ENCODE measurements around the gene MTG1.
"Not testable (repeated sequence)": the region's sequence is repeated elsewhere in the genome, so short reads cannot be mapped to it uniquely, and the experiment has no call there.

The MTG1 gene

DNA sequence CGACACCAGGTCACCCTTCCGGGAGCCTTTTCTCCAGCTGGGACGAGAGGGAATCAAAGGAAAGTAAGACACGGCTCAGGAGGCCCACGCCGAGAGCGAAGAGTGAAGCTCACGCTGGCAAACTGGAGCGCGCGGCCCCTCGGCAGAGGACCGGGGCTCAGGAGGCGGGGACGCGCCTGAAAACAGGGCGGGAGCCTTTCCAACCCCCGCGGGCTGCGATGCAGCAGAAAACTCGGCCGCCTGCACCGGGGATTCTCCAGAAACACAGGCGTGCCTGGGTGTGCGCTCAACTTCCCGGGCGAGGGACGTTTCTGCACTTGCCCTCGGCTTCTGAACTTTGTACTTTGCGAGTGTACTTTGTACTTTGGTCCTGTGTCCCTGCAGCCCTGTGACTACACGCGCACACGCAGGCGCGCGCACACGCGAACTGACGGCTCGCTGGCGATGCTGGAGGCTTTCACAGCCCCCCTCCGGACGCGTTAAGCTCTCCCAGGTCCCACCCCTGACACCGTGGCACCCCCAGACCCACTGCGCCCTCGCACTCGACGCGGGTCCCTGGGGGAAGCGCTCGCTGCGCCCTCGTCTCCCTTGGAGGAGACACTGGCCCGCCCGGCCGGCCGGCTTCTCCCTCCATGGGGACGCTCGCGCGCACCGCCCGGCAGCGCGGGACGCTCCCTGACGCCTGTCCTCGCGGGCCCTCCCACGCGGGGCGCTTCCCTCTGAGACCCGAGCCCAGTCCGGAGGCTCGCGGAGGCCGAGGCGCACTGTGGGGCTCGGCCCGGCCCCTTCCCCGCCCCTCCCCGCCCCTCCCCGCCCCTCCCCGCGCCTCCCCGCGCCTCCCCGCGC, 15.5 kb upstream of the MTG1 start:
- DNase-seq (ENCODE audit: low read depth in 2 of 2), result no peak

DNA sequence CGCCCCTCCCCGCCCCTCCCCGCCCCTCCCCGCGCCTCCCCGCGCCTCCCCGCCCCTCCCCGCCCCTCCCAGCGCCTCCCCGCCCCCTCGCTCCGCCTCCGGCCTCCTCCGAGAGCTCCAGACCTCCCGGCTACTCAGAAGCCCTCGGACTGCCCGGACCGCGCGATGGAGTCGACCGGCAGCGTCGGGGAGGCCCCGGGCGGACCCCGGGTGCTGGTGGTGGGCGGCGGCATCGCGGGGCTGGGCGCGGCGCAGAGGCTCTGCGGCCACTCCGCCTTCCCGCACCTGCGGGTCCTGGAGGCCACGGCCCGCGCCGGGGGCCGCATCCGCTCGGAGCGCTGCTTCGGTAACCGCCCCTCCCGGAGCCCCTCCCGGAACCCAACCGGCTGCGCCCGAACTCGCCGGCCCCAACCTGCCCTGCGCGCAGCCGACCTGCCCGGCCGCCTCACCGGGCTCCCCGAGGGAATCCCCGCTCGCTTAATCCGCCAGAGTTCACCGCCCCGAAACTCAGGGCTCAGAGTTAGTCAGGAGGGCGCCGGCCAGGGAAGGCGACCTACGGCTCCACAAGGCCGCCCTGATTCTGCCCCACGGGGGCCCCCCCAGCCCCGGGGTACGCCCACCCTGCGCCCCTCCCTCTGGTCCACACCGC, 14.7 kb upstream of the MTG1 start, which contains the start of gene PAOX:
Gene PAOX, plus strand, starts transcription at position 111 of the 649 bp plus-strand sequence. Its CDS starts 55 bp downstream, at position 166.
- DNase-seq (ENCODE audit: low read depth in 2 of 2), result no peak

DNA sequence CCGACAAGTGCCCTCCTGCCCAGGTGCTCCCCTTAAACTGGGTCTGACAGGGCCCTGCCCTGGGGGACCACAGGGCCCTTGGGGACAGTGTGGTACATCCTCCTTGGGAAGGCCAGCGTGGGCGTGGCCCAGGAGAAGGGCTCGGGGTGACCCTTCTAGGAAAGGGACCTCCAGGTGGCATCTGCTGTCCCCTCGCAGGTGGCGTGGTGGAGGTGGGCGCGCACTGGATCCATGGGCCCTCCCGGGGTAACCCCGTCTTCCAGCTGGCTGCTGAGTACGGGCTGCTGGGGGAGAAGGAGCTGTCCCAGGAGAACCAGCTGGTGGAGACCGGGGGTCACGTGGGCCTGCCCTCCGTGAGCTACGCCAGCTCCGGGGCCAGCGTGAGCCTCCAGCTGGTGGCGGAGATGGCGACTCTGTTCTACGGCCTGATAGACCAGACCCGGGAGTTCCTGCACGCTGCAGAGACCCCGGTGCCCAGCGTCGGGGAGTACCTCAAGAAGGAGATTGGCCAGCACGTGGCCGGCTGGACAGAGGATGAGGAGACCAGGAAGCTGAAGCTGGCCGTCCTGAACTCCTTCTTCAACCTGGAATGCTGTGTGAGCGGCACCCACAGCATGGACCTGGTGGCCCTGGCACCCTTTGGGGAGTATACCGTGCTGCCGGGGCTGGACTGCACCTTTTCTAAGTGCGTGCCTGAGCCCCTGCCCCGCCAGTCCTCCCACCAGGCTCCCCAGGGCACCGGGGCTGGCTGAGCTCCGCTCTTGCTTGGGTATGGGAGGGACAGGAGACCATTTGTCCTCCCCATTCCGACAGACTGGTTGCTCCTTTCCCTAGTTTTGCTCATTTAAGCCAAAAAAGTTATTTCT, 13.9 kb upstream of the MTG1 start:
- DNase-seq (ENCODE audit: low read depth in 2 of 2), result no peak

DNA sequence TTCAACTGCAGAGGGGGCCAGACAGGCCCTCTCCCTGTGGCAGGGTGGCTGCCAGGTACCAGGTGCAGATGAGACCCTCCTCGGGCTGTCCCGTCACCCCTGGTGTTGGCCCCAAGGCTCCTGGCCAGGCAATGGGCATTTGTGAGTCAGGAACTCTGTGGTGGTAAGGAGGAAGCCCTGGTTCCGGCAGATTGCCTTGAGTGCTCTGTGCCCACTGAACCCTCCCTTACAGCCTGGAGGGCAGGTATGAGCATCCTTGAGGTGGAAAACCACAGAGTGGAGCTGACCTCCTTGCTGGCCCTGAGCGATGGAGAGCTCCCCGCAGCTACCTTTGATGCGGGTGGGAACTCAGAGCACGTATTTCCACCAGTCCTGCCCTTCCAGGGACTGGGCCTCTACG, 12.9 kb upstream of the MTG1 start:
- DNase-seq (ENCODE audit: low read depth in 2 of 2), result no peak

DNA sequence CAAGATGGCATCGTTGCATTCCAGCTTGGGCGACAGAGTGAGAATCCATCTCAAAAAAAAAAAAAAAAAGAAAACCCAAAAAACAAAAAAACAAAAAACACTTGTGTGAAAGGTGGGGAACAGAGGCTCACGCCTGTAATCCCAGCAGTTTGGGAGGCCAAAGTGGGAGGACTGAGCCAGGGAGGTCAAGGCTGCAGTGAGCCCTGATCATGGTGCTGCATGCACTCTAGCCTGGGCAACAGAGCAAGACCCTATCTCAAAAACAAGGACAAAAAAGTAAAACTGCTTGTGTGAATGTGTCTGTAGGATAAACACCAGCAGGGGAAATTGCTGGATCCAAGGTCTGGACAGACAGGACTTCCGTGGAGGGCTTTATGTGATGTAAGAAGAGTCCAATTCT, 10.4 kb upstream of the MTG1 start:
- no peak for DNase-seq (ENCODE audit: low read depth in 2 of 2)

DNA sequence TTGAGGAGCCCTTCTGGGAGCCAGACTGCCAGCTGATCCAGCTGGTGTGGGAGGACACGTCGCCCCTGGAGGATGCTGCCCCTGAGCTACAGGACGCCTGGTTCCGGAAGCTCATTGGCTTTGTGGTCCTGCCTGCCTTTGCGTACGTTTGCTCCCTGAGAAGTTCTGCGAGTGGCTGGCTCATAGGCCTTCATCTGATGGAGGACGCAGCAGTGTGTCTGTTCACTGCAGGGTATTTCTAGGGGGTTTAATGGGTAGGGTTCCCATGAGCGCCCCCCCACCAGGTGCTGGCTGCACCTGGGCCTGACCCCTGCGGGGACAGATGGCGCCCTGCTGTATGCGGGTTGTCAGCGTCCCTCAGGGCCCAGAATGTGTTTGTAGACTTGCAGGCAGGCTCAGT, 9.9 kb upstream of the MTG1 start:
- DNase-seq (ENCODE audit: low read depth in 2 of 2), result no peak

DNA sequence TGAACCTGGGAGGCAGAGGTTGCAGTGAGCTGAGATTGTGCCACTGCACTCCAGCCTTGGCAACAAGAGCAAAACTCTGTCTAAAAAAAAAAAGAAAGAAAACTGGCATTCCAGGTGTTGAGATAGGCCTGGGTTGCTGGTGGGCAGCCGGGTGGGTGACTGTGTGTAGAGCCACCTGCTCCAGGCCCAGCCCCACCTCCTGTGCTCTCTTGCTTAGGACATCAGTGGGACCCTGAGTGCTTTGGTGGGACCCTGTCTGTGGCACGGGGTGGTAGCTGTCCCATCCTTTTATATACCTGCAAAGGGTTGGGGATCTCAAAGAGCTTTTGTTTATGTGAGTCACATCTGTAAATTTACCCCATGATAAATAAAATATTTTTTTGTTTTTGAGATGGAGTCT, 8.7 kb upstream of the MTG1 start:
- no peak for DNase-seq (ENCODE audit: low read depth in 2 of 2)

DNA sequence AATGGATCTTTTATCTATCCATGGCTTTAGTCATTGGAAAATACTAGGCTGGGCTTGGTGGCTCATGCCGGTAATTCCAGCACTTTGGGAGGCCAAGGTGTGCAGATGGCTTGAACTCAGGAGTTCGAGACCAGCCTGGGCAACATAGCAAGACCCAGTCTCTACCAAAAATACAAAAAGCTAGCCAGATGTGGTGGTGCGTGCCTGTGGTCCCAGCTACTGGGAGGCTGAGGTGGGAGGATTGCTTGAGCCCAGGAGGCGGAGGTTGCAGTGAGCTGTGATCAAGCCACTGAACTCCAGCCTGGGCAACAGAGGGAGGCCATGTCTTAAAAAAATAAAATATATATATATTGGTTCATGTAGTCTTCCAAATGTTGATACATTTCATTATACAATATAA, 7.0 kb upstream of the MTG1 start:
- not testable (repeated sequence) for DNase-seq (ENCODE audit: low read depth in 2 of 2)

DNA sequence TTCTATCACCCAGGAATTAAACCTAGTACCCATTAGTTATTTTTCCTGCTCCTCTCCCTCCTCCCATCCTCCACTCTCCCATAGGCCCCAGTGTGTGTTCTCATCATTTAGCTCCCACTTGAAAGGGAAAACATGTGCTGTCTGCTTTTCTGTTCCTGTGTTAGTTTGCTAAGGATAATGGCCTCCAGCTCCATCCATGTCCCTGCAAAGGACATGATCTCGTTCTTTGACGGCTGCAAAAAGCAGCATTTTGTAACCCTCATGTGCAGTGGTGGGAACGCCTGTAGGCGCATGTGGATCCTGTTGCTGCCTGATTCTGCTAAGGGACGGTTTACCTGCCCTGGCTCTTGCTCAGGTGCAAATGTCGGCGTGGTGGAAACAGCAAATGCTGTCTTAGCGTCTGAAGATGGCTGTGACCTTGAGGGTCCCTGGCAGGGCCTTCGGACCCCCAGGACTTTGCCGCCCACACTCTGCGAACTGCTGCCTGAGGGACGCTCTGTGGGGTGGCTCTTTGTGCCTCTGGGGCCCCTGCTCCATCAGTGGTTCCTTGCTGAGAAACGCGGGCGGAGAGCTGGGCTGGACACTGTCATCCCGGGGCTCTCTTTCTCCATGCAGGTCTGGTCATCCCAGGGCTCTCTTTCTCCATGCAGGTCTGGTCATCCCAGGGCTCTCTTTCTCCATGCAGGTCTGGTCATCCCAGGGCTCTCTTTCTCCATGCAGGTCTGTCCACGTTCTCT, 5.6 kb upstream of the MTG1 start:
- no peak for DNase-seq (ENCODE audit: low read depth in 2 of 2)

DNA sequence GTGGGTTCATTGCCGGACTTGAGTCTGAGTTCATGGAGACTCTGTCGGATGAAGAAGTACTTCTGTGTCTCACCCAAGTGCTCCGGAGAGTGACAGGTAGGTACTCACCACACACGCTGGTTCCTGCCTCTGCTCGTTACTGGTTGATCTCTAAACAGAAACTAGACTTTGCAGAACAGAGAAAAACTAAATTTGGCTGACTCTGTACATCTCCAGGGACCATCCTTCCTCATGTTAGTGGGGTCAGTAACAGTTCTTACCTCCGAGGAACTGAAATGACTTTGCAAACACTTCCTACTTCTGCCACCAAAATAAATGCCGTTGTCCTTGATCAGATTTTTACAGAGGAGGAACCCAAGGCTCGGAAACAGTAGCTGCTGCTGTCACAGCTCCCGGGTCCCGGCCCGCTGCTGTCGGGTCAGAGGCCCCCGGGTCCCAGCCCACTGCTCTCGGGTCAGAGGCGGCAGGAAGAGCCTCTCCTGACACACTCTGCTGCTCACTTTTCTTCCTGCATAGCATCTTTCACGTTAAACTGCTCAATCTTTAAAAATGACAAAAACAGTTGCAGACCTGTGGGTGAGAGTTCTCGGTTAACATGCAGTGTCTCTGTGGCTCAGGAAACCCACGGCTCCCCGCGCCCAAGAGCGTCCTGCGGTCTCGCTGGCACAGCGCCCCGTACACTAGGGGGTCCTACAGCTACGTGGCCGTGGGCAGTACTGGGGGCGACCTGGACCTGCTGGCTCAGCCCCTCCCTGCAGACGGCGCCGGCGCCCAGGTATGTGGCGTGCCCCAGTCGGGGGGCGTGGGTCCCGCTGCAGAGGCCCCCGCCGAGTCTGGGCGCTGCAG, 4.8 kb upstream of the MTG1 start:
- DNase-seq (ENCODE audit: low read depth in 2 of 2), result no peak

DNA sequence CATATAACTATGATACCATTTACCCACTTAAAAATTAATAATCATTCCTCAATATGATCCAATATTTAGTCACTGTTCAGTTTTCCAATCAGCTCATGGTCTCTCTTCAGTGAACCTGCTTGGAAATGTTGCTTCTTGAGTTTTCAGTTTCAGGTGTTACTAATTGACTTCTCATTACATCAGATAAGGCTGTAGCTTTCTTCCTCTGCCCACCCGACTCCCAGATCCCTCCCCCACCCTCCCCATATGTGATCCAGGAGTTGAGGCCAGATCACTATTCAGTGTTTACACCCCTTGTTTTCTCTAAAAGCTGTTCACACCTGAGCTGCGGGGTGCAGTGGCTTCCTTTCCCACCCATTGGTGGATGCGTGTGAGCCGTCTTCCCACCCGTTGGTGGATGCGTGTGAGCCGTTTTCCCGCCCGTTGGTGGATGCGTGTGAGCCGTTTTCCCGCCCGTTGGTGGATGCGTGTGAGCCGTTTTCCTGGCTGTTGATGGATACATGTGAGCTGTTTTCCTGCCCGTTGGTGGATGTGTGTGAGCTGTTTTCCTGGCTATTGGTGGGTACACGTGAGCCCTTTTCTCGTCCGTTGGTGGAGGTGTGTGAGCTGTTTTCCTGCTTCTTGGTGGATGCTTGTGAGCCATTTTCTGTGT, 3.2 kb upstream of the MTG1 start:
- no peak for DNase-seq (ENCODE audit: low read depth in 2 of 2)

DNA sequence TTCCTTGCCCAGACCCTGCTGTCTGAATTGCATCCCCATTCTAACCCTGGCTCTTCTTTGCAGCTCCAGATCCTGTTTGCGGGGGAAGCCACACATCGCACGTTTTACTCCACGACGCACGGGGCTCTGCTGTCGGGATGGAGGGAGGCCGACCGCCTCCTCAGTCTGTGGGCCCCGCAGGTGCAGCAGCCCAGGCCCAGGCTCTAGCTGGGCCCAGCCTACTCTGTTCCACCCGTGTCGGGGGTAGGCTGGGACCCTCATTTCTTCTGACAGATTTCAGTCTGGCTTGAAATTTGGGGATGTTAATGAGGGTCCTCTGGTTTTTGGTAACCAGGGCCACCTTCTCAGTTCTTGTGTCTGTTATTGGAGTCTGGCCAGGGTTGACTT, 2.7 kb upstream of the MTG1 start:
- DNase-seq (ENCODE audit: low read depth in 2 of 2), result no peak

DNA sequence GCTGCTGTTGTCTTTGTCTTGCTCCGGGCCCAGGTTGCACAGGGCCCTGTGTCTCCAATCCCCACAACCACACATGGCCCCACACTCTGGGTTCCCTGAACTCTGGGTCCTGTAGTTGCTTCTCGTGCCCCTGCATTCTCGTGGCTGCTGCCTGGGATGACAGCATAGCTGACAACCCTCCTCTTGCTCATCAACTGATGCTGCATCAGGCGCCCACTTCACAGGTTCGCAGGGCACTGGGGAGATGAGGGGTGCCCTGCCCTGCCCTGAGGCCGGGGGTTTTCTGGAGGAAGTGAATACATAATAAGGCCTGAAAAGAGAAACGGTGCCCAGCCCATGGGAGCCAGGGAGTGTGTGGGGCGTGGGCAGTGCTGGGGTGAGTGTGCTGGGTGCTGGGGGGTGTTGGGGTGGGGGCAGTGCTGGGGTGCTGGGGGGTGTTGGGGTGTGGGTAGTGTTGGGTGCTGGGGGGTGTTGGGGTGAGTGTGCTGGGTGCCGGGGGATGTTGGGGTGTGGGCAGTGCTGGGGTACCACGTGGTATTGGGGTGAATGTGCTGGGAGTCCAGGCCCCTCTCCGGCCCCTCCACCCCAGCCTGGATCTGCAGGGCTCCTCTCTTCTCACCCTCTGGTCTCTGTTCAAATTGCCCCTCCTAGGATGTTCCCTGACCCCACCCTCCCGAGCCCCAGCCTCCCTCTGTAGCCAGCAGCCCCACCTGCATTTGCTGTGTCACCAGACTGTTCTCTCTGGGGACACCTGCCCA, 2.0 kb upstream of the MTG1 start:
- no peak for DNase-seq (ENCODE audit: low read depth in 2 of 2)

DNA sequence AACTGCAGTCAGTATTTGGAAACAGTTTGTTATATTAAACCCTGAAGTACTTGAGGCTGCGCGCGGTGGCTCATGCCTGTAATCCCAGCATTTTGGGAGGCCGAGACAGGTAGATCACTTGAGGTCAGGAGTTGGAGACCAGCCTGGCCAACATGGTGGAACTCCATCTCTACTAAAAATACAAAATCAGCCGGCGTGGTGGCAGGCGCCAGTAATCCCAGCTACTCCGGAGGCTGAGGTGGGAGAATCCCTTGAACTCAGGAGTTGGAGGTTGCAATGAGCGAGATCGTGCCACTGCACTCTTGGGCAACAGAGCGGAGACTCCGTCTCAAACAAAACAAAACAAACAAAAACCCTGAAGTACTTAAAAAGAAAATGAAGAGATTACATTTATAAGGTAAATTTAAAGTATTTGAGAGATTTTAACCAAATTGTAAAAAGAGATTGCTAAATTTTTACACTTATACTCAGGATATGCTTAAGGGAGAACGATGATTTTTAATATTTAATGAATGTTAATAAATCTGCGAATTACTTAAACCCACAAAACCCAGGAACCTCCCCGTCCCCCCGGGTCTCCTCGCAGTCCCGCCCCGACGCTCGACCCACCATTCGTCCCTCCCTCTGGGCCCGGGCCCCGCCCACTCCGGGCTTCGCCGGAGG, 425 bp upstream of the MTG1 start:
- DNase-seq (ENCODE audit: low read depth in 2 of 2), result peak in 1 of 2 donors; percentile 92

DNA sequence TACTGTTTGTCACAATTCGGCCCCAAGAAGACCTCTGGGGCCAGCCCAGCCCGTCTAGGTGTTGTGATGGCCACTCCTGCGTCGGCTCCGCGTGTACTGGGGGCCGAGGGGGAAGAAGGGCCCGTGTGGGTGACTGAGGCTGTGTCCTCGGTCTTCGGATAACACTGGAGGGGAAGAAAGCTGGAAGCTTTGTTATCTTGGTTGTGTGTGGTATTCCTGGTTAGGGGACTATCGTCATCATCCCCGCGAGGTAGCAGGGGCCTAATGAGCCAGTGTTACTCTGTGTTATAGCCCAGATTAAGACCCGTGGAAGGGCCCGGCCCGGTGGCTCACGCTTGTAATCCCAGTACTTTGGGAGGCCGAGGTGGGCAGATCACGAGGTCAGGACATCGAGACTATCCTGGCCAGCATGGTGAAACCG, 854 bp downstream of the MTG1 start:
- no peak for DNase-seq (ENCODE audit: low read depth in 2 of 2)

DNA sequence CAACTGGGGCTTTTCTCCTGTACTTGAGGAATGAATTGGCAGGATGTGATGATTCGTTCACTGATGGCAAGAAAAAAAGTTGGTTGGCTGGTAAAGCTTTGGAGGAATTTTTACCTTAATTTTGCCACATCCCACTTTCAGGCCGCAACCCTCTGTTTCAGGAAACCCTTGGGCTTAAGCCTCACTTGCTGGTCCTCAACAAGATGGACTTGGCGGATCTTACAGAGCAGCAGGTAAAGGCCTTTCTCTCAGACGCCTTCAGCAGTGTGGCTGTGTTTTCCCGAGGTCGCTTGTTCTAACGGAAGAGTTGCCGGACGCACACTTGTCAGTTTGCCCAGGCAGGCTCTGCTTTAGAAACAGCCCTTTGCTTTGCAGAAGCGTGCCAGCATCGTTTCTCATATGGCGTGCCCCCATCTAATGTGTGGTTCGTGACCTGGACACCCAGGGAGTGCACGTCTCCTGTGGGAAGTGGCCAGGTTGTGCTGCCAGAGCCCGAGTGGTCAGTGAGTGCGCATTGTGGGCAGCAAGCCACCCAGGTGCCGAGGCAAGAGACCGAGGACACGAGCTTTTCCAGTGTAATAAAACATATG, 2.2 kb downstream of the MTG1 start:
- DNase-seq (ENCODE audit: low read depth in 2 of 2), result no peak

DNA sequence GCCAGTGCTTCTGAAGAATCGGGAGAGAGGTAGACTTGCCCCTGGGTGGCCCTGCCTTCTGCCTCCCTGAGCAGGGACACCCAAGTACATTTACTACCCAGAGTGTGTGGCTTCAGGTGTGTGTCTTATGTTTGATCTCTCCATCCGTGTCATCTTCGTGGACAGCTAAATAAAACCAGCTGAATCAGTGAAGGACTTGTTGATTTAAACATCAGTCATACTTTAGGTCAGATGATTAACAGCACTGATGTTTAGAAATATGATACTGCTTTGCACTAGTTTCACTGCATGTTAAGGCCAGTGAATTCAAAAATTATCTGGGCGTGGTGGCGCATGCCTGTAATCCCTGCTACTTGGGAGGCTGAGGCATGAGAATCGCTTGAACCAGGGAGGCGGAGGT, 4.0 kb downstream of the MTG1 start:
- no peak for DNase-seq (ENCODE audit: low read depth in 2 of 2)

DNA sequence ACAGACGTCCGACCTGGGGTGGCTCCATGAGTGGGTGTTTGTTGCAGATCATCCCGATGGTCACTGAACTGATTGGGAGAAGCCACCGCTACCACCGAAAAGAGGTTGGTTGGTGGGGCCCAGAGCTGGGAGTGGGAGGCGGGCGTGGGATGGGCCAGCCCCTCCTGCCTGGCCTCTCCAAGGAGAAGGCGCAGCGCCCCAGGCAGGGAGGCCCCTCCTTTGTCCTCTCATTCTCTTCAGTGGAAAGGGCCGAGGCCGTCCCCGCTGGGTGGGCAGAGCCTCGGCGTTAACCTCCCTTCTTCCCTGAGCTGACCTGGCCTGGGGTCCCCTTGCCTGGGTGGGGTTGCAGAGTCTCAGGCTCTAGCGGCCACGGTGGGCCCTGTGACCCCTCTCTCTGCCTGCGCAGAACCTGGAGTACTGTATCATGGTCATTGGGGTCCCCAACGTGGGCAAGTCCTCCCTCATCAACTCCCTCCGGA, 5.2 kb downstream of the MTG1 start:
- DNase-seq (ENCODE audit: low read depth in 2 of 2), result no peak

All from stimulated activated CD8-positive, alpha-beta memory T cell treated with anti-CD3 and anti-CD28 coated beads, Interleukin-7, amount 100 ng/mL, for 1 hour (primary cell).